Measurements from ENCODE around the gene PRKCA.

DNA sequence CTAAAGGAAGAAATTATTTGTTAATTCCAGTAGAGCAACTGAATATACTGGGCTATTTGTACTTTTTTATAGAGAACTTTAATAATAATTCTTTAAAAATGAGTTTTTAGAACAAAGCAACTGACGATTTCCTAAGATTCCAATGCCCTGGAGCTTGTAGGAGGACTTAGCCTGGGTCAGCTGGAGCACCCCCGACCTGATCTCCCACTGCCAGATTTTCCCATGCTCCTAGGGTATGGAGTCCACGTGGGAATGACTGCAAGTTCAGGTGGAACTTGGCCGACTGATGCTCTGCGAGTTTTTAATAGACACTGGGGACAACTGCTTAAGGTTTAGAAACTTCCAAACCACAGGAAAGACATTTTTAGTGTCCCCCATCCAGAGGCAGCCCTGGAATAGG lies 507.0 kb downstream of the PRKCA start:
- TF ChIP-seq, protein P1, sequence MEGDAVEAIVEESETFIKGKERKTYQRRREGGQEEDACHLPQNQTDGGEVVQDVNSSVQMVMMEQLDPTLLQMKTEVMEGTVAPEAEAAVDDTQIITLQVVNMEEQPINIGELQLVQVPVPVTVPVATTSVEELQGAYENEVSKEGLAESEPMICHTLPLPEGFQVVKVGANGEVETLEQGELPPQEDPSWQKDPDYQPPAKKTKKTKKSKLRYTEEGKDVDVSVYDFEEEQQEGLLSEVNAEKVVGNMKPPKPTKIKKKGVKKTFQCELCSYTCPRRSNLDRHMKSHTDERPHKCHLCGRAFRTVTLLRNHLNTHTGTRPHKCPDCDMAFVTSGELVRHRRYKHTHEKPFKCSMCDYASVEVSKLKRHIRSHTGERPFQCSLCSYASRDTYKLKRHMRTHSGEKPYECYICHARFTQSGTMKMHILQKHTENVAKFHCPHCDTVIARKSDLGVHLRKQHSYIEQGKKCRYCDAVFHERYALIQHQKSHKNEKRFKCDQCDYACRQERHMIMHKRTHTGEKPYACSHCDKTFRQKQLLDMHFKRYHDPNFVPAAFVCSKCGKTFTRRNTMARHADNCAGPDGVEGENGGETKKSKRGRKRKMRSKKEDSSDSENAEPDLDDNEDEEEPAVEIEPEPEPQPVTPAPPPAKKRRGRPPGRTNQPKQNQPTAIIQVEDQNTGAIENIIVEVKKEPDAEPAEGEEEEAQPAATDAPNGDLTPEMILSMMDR (conservative IDR thresholded peaks at IDR 0.05; ENCODE audit: low read length), result no peak
- TF ChIP-seq EZH2phosphoT487 (IDR thresholded peaks at IDR 0.05; ENCODE audit: borderline replicate concordance), result no peak
